ENCODE data around the gene TRIM26.

- TF ChIP-seq POLR2AphosphoS5 (IDR thresholded peaks at IDR 0.05; ENCODE audit: low read depth, low read length) (no peak), REST (IDR thresholded peaks at IDR 0.05; ENCODE audit: insufficient read depth in 1 of 2, low read depth in 2 of 2, low read length in 2 of 2) (no peak), TAF1 (IDR thresholded peaks at IDR 0.05; ENCODE audit: borderline replicate concordance, insufficient read depth, low read length) (no peak), SIN3A (IDR thresholded peaks at IDR 0.05; ENCODE audit: borderline replicate concordance, insufficient read depth, low read length) (no peak)
Measured at GRCh38 chr6:30167101-30167500, 46.1 kb downstream of the TRIM26 start.
